Measurements from ENCODE around the gene MTCH1. TPM values are rescaled to one million over a fixed set of nuclear protein-coding genes. Genes with fewer than 3 reads are reported as not detected.

Gene MTCH1
- total RNA-seq, 1 experiment from 2014 or later, result 161 TPM

GRCh38 chr6:37032239-37032638, 46.2 kb upstream of the MTCH1 start:
- Histone ChIP-seq H3K27ac (ENCODE audit: low read depth, low read length) (no peak overlapping the region), H3K79me2 (ENCODE audit: insufficient read depth, low read length) (no peaks in the 10 kb centered on the region), H3K4me1 (ENCODE audit: control insufficient read depth in 1 of 2, insufficient read depth in 2 of 2, low read length in 2 of 2) (peaks cover 3 to 18% of the 10 kb centered on the region in 2 experiments; a peak in 3 of 4 replicates), H3K27me3 (ENCODE audit: insufficient read depth, low read length) (no peaks in the 10 kb centered on the region), H3K4me2 (ENCODE audit: low read length) (no peak overlapping the region), H3K4me3 (replicated peaks in 1 of 2; ENCODE audit: low read depth in 1 of 2, low read length in 2 of 2) (no peak overlapping the region), H2AFZ (ENCODE audit: low read depth, low read length, poor library complexity, severe bottlenecking) (no peak overlapping the region), H3K9me2 (ENCODE audit: insufficient read depth) (no peaks in the 10 kb centered on the region), H4K20me1 (ENCODE audit: insufficient read depth) (no peaks in the 10 kb centered on the region), H3K36me3 (ENCODE audit: control insufficient read depth in 1 of 2, insufficient read depth in 2 of 2, low read length in 2 of 2) (no peaks in the 10 kb centered on the region), H3K9me3 (ENCODE audit: control insufficient read depth in 1 of 2, insufficient read depth in 1 of 2, low read depth in 1 of 2, low read length in 2 of 2) (peaks cover 0 to 6% of the 10 kb centered on the region in 2 experiments; a peak in 1 of 4 replicates), H3K9ac (ENCODE audit: low read length) (no peak overlapping the region)
- no peak for TF ChIP-seq EGR1 (IDR thresholded peaks at IDR 0.05; ENCODE audit: low read depth)
- TF ChIP-seq RAD21 (IDR thresholded peaks at IDR 0.05; ENCODE audit: low read depth), result no peak
- no peak for TF ChIP-seq POLR2AphosphoS5 (IDR thresholded peaks at IDR 0.05; ENCODE audit: low read depth, low read length)
- TF ChIP-seq, protein P1, sequence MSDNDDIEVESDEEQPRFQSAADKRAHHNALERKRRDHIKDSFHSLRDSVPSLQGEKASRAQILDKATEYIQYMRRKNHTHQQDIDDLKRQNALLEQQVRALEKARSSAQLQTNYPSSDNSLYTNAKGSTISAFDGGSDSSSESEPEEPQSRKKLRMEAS (IDR thresholded peaks at IDR 0.05), result no peak
- intact Hi-C loops (cut with micrococcal nuclease), result no loop called here
- ChIA-PET POLR2A (no interaction called here), CTCF (interaction anchor here (1.6 kb wide), 1 partner anchor 178 kb away, joined by 8 read pairs; no protein-coding TSS in a partner anchor), RAD21 (ENCODE audit: low non-redundant PET in 1 of 2, low total read pairs in 2 of 2, uncharacterized antibody in 2 of 2, unreplicated experiment in 2 of 2) (no interaction called here)
- no TSS peak for BruUV-seq (replicated peaks)
- DNase-seq (ENCODE audit: low read depth, low spot score) (no peak), ATAC-seq (no peak)

GRCh38 chr6:37030599-37030998, 44.6 kb upstream of the MTCH1 start:
- no peaks in the 10 kb centered on the region for H3K27me3 ChIP-seq (ENCODE audit: insufficient read depth, low read length)
- no peaks in the 10 kb centered on the region for H3K36me3 ChIP-seq (ENCODE audit: control insufficient read depth in 1 of 2, insufficient read depth in 2 of 2, low read length in 2 of 2)
- H3K4me2 ChIP-seq (ENCODE audit: low read length), result no peak overlapping the region
- H4K20me1 ChIP-seq (ENCODE audit: insufficient read depth), result no peaks in the 10 kb centered on the region
- BruUV-seq (replicated peaks), result no TSS peak
- H3K9me3 ChIP-seq (ENCODE audit: control insufficient read depth in 1 of 2, insufficient read depth in 1 of 2, low read depth in 1 of 2, low read length in 2 of 2), result peaks cover 0 to 6% of the 10 kb centered on the region in 2 experiments; a peak in 1 of 4 replicates
- DNase-seq (ENCODE audit: low read depth, low spot score), result no peak
- H2AFZ ChIP-seq (ENCODE audit: low read depth, low read length, poor library complexity, severe bottlenecking), result no peak overlapping the region
- no peaks in the 10 kb centered on the region for H3K79me2 ChIP-seq (ENCODE audit: insufficient read depth, low read length)
- ATAC-seq, result no peak
- no peak overlapping the region for H3K4me3 ChIP-seq (replicated peaks in 1 of 2; ENCODE audit: low read depth in 1 of 2, low read length in 2 of 2)
- ChIA-PET CTCF (interaction anchor here (3.0 kb wide), 1 partner anchor 142 kb away, joined by 33 read pairs; no protein-coding TSS in a partner anchor), RAD21 (ENCODE audit: low non-redundant PET in 1 of 2, low total read pairs in 2 of 2, uncharacterized antibody in 2 of 2, unreplicated experiment in 2 of 2) (no interaction called here), POLR2A (no interaction called here)
- TF ChIP-seq JUND (IDR thresholded peaks at IDR 0.05), result no peak
- no peak for TF ChIP-seq EZH2 (IDR thresholded peaks at IDR 0.05)
- TF ChIP-seq SIN3A (IDR thresholded peaks at IDR 0.05; ENCODE audit: low read depth), result no peak
- H3K9ac ChIP-seq (ENCODE audit: low read length), result no peak overlapping the region
- no peak overlapping the region for H3K27ac ChIP-seq (ENCODE audit: low read depth, low read length)
- peaks cover 5 to 28% of the 10 kb centered on the region in 2 experiments; a peak in 3 of 4 replicates for H3K4me1 ChIP-seq (ENCODE audit: control insufficient read depth in 1 of 2, insufficient read depth in 2 of 2, low read length in 2 of 2)
- H3K9me2 ChIP-seq (ENCODE audit: insufficient read depth), result no peaks in the 10 kb centered on the region
- intact Hi-C loops (cut with micrococcal nuclease), result no loop called here

Data from HCT116 (cell line).